KBM-7 (cell line): ENCODE measurements around the gene AEBP2.
"Not testable (repeated sequence)": the region's sequence is repeated elsewhere in the genome, so short reads cannot be mapped to it uniquely, and the experiment has no call there.

Experiments
- DNase-seq: peaks from one replicate; pipeline ENCODE4 v3.0.0-alpha.2; 2015
- in situ Hi-C: fragments of 300-500 bp; cut with MboI; formaldehyde crosslinking; loops from 2 replicates; pipeline ENCODE4 v1.14.3; 2020; ENCODE audit warnings: low sequenced_read_pairs, low pct_unique_long_range_greater_than_20kb, mixed read lengths

Gene AEBP2

GRCh38 chr12:19439059-19440018 lies at the start of gene AEBP2:
TSS of gene AEBP2 (plus strand) at chr12:19439492. CDS start at chr12:19439700, 208 bp downstream.
- DNase-seq, result peak; percentile 88
- in situ Hi-C loops, result no loop called here

GRCh38 chr12:19390051-19390598 lies 49.2 kb upstream of the AEBP2 start:
- no peak for DNase-seq
- in situ Hi-C loops, result no loop called here

DNA sequence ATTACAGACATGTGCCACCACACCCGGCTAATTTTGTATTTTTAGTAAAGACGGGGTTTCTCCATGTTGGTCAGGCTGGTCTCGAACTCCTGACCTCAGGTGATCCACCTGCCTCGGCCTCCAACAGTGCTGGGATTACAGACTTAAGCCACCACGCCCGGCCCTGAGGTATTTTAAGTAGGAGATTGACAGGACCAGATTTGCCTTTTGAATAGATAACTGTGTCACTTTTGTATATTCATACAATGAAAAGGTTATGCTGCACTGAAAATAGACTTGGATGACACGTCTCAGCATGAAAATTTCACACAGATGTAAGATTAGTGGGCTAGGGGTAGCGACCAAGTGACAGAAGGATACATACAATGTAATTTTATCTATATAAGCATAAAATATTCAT lies 46.6 kb upstream of the AEBP2 start:
- in situ Hi-C loops, DNase-seq: not testable (repeated sequence)

DNA sequence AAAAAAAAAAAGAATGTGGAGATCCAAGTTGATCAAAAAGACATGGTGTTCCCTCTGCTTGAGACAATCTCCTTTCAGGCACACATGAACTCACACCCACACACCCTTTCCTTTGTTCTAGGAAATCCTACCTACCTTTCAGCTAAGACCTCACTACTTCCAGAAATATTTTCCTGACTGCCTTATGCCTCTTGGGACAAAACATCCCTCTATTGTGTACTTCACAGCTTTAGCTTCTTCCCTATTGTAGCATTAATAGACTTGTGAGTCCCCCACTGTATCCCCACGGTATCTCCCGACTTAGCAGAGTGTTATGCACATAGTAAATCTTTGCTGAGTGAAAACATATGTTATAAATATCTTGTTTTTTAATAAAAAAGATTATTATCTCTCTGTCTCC lies 44.9 kb upstream of the AEBP2 start:
- no peak for DNase-seq
- in situ Hi-C loops, result no loop called here

- DNase-seq, result no peak
- in situ Hi-C loops, result no loop called here
These were observed 41.8 kb upstream of the AEBP2 start for GRCh38 chr12:19397534-19397933.

DNA sequence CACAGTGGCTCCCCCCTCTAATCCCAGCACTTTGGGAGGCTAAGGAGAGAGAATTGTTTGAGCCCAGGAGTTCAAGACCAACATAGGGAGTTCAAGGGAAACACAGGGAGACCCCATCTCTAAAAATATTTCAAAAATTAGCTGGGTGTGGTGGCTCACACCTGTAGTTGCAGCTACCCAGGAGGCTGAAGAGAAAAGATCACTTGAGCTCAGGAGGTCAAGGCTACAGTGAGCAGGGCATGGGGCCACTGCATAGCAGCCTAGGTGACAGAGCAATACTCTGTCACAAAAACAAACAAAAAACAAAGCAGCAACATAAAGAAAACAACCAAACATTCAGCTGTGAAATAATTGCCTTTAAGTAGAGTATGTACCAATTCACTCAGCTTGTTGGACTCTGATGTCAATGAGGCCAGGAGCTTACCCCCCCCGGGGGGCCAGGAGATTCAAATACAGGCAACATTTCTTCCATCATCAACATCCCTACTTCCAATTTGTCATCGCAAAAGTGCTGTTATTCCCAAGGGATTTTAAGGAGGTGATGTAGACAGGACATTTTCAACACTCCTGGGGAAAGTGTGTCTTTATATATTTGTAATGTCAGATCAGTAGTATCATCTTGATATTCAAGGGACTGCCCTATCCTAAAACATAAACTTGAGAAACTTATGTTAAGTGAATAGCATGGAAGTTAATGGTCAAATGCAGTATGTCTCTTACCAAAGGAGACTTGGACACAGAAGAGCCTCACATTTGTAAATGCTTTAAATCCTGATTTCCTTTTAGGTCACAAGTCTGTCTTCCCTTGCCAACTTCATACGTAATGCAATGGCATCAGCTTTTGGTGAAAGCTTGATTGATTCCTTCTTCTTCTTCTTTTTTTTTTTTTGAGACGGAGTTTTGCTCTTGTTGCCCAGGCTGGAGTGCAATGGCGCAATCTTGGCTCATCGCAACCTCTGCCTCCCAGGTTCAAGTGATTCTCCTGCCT lies 40.6 kb upstream of the AEBP2 start:
- in situ Hi-C loops, result no loop called here
- DNase-seq, result no peak

DNA sequence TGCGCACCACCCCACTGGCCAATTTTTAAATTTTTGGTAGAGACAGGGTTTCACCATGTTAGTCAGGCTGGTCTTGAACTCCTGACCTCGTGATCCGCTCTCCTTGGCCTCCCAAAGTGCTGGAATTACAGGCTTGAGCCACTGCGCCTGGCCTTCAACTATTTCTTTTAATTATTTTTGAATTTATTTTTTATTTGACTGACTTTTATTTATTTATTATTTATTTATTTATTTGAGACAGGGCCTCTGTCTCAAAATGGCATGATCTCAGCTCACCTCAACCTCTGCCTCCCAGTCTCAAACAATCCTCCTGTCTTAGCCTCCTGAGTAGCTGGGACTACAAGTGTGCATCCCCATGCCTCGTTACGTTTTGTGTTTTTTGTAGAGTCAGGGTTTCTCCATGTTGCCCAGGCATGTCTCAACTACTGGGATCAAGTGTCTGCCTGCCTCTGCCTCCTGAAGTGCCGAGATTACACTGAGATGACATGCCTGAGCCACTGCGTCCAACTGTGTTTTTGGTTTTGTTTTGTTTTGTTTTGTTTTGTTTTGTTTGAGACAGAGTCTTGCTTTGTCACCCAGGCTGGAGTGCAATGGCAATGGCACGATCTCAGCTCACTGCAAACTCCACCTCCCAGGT lies 38.5 kb upstream of the AEBP2 start:
- DNase-seq, in situ Hi-C loops: not testable (repeated sequence)

- DNase-seq, result no peak
- in situ Hi-C loops, result no loop called here
These were observed 37.1 kb upstream of the AEBP2 start for GRCh38 chr12:19402211-19402610.

DNA sequence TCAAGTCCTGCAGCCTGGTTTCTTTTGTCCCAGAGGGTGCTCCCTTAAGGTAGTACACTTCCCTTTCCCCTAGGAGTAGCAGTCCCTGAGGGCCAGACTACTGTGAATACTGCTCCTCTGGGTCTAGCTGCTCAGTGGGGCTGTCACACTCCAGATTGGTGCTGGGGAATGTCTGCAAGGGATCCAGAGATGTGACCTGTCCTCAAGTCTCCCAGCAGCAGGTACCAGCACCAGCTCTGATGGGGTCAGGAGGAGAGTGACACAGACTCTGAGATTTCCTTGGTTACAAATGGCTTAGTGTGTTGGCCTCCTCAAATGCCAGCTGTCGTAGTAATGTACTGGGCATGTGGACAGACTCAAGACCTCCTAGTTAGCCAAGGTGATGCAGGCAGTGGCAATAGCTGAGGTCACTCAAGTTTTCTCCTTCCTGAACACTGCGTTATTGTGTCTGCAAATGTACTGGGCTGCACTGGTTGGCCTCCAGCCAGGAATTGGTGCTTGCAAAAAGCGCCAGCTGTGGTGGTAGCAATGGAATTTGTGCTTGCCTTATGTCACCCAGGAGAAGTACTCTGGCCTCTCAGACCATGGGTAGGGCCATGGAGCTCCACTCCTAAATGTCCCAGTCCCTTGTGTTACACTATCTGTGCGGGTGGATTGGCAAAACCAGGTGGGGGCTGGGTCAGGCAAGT lies 36.4 kb upstream of the AEBP2 start:
- in situ Hi-C loops, result no loop called here
- no peak for DNase-seq

DNA sequence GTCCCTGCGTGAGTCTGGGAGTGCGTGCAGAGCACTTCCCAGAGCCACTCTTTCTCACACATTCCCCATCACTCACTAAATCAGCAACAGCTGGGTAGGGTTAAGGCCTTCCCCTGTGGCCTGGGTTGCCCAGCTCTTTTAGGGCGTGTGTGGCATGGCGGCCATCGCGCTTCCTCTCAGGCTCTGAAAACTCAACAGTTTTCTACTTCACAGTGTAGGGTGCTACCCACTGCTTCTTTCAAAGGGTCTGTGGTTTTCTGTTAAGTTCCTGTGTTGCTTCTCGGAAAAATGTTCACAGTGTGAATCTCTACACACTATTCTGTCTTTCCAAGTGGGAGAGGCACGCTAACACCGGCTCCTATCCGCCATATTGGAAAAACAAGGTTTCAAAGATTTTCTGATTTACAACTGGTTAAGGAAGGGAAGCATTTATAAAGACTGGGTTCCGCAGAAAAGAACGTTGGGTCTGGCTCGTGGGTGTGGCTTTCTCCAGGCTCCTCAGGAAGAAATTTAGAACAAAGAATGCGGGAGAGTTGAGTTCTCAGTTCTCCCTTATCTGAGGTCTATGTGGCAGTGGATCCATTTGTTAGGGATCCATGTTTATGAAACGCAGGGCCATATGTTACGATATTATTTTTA lies 34.9 kb upstream of the AEBP2 start:
- no peak for DNase-seq
- in situ Hi-C loops, result no loop called here

- in situ Hi-C loops, result no loop called here
- DNase-seq, result no peak
These were observed 29.9 kb upstream of the AEBP2 start for GRCh38 chr12:19409376-19409775.

DNA sequence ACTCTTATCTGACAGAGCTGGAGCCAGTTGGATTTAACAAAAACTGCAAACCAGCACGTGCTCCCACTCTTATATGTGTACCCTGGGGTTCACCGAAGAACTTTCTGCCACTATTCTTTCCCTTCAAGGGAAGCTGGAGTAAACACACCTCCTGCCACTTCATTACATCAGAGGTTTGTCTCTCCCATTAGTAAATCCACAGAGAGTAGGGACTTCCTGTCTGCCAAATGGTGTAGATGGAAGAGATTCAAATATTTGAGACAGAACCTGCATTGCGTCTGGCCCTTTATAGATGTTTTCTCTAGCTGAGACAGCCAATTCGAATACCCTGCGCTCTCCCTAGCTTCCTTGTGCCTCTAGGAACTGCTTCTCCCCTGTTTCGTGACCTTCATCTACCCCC lies 29.1 kb upstream of the AEBP2 start:
- DNase-seq, result no peak
- in situ Hi-C loops, result no loop called here

DNA sequence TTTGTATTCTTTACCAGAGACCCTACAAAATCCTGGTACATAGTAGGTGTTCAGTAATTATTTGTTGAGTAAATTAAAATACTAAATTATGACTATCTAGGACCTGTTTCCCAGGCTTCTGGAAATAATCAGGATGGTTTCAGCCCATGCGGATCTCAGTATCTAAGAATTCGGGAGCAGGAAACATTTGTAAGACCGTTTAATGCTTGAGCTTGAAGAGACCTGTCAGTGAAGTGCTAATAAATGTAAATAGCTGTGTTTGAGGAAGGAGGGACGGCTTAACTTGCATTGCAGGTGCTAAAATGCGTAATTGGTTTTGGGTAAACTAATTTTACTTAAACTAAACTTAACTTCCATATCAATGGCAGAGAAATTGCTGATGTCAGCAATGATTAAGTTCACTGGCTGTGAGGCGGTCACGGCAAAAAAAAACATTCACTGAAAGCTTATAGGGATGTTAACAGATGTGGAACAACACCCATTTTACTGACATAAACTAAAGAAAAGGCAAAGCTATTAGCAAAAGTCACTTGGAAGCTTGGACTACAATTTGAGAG lies 28.6 kb upstream of the AEBP2 start:
- DNase-seq, result no peak
- in situ Hi-C loops, result no loop called here

- in situ Hi-C loops, result no loop called here
- no peak for DNase-seq
These were observed 27.8 kb upstream of the AEBP2 start for GRCh38 chr12:19411234-19412204.

GRCh38 chr12:19412844-19413243 lies 26.4 kb upstream of the AEBP2 start:
- no peak for DNase-seq
- in situ Hi-C loops, result no loop called here

- in situ Hi-C loops, DNase-seq: not testable (repeated sequence)
These were observed 25.7 kb upstream of the AEBP2 start for GRCh38 chr12:19413582-19413981.

DNA sequence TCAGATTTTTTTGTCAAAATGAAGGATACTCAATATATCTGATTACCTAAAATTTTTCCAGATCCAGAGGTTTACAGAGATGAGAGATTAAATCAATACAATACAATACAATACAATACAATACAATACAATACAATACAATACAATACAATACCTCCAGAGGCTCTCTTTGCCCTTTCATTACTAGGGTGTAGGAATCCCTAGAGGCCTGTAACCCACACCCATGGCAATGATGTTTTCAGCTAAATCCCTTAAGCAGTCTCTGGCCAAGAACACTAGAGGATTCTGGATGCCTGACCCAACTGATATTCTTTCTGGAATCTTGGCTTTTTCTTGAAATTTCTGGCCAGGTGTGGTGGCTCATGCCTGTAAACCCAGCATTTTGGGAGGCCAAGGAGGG lies 23.7 kb upstream of the AEBP2 start:
- in situ Hi-C loops, result no loop called here
- no peak for DNase-seq
